ENCODE data around the gene SERGEF. TPM values are rescaled to one million over a fixed set of nuclear protein-coding genes. Genes with fewer than 3 reads are reported as not detected.

Gene SERGEF
- total RNA-seq, 2 donors from 2014 or later = 29.9 to 39.4 TPM

DNA sequence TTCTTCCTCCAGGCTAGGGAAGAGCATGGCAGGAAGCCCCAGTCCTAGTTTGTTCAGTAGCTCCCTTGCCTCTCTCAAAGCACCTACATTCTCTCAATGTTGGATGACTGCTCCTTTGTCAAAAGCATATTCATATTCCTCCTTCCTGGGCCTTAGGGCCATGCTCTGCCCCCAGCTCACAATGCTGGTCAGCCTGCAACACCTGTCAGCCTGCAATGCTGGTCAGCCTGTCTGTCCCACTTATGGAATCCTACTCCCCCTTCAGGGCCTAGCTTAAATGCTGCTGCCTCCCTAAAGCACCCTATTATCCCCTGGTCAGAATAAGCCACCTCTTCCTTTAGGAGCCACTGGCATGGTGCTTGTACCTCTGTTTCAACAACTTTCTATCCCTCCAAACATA is 45.2 kb downstream of the SERGEF start:
- DNase-seq (ENCODE audit: low spot score) = no peak
- Histone ChIP-seq H3K27me3 (replicated peaks; ENCODE audit: insufficient read depth) (no peaks in the 10 kb centered on the region), H3K9me3 (no peaks in the 10 kb centered on the region), H3K4me1 (replicated peaks) (no peaks in the 10 kb centered on the region), H3K36me3 (peaks cover 0 to 4% of the 10 kb centered on the region in 2 donors), H3K27ac (no peak overlapping the region), H3K4me3 (no peak overlapping the region)
- intact Hi-C loops (cut with DNase I) = no loop called here
- TF ChIP-seq, protein P1, sequence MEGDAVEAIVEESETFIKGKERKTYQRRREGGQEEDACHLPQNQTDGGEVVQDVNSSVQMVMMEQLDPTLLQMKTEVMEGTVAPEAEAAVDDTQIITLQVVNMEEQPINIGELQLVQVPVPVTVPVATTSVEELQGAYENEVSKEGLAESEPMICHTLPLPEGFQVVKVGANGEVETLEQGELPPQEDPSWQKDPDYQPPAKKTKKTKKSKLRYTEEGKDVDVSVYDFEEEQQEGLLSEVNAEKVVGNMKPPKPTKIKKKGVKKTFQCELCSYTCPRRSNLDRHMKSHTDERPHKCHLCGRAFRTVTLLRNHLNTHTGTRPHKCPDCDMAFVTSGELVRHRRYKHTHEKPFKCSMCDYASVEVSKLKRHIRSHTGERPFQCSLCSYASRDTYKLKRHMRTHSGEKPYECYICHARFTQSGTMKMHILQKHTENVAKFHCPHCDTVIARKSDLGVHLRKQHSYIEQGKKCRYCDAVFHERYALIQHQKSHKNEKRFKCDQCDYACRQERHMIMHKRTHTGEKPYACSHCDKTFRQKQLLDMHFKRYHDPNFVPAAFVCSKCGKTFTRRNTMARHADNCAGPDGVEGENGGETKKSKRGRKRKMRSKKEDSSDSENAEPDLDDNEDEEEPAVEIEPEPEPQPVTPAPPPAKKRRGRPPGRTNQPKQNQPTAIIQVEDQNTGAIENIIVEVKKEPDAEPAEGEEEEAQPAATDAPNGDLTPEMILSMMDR (IDR thresholded peaks at IDR 0.05) = no peak
- TF ChIP-seq POLR2A (IDR thresholded peaks at IDR 0.05) (no peak), POLR2AphosphoS5 (IDR thresholded peaks at IDR 0.05) (no peak)

DNA sequence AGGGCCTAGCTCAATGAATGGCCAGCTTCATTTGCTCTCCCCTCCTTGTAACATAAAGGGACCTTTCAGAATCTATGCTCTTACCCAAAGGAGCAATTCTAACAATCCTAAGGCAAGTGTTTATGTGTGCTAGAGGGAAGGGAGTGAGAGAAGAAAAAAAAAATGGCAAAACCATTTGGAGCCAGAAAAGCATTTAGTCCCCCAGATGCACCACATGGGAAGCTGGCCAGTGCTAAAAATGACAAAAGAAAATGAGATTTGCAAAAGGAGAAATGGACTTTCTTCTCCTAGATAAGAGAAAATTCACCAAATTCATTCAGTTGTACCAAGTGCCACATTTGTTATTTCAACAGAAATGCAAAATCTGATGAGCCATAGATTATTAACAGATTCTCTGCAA is 52.8 kb downstream of the SERGEF start:
- no peak overlapping the region for H3K27ac ChIP-seq
- H3K4me3 ChIP-seq = no peak overlapping the region
- H3K4me1 ChIP-seq (replicated peaks) = no peaks in the 10 kb centered on the region
- DNase-seq (ENCODE audit: low spot score) = no peak
- H3K9me3 ChIP-seq = no peaks in the 10 kb centered on the region
- H3K36me3 ChIP-seq = no peaks in the 10 kb centered on the region
- H3K27me3 ChIP-seq (replicated peaks; ENCODE audit: insufficient read depth) = no peaks in the 10 kb centered on the region
- intact Hi-C loops (cut with DNase I) = no loop called here
- no peak for TF ChIP-seq POLR2AphosphoS5 (IDR thresholded peaks at IDR 0.05)

DNA sequence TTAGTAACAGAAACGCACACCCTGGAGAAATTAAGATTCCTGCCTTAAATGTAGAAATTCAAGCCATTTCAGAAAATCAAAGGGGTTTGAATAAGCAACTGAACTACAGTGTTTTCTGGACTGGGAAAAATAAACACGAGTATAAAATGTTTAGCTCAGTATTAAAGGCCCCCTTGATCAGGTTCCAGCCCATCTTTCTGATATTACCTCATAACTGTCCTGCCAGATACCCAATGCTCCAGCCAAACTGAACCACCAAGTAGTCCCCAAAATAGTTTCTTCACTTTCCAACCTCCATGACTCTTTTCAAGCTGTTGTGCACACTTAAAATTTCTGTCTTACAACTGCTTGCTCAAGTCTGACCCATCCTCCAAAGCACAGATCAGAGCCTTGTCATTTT is 54.4 kb downstream of the SERGEF start:
- no peak overlapping the region for H3K4me3 ChIP-seq
- H3K27me3 ChIP-seq (replicated peaks; ENCODE audit: insufficient read depth) = no peaks in the 10 kb centered on the region
- DNase-seq (ENCODE audit: low spot score) = no peak
- intact Hi-C loops (cut with DNase I) = no loop called here
- TF ChIP-seq, protein P1 (IDR thresholded peaks at IDR 0.05) = no peak
- TF ChIP-seq POLR2AphosphoS5 (IDR thresholded peaks at IDR 0.05) (no peak), POLR2A (IDR thresholded peaks at IDR 0.05) (no peak)
- no peaks in the 10 kb centered on the region for H3K4me1 ChIP-seq (replicated peaks)
- H3K9me3 ChIP-seq = no peaks in the 10 kb centered on the region
- 62% methylated on average over 2 of the region's 2 CpGs for WGBS
- no peaks in the 10 kb centered on the region for H3K36me3 ChIP-seq
- H3K27ac ChIP-seq = no peak overlapping the region

DNA sequence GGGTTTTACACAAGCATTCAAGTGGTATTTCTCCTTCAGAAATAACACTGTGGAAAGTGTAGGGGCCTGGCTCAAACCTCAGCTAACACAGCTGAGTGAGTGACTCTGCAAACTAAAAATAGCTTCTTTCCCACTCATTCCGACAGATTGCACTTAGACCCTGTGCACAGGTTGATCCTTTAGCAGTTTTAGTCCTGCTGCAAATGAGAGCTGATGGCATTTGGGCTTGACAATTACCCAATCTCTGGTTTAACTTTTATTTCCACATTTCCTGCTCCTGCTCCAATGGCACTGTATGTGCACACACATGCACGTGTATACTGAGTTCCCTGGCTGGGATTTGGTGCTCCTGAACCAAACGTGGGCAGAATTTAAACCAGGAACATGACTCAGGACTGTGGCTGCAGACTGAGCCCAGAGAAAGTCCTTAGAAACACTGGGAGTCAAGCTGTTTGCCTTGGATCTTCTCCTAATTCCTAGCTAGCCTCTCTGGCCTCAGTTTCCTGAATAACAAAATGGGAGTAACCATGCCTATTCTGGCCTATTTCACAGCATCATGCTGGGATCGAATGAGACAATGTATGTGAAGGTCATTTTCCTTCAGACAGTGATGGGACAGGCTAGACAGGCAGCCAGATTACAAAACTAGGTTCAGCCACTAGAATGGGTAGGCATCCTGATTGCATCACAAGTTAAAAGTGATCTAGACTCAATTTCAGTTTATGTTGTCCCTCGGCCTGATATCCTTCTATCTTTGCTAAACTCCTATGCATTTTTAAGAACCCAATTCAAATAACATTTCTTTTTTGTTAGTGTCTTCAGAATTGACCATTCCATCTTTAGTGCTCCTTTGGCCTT is 58.2 kb downstream of the SERGEF start:
- Histone ChIP-seq H3K9me3 (no peaks in the 10 kb centered on the region), H3K36me3 (no peaks in the 10 kb centered on the region), H3K4me3 (no peak overlapping the region), H3K27me3 (replicated peaks; ENCODE audit: insufficient read depth) (no peaks in the 10 kb centered on the region), H3K27ac (no peak overlapping the region), H3K4me1 (replicated peaks) (no peaks in the 10 kb centered on the region)
- 88% methylated on average over 5 of the region's 5 CpGs for WGBS
- no peak for DNase-seq (ENCODE audit: low spot score)
- TF ChIP-seq POLR2A (IDR thresholded peaks at IDR 0.05) = no peak
- TF ChIP-seq, protein P1 (IDR thresholded peaks at IDR 0.05) = no peak
- no peak for TF ChIP-seq POLR2AphosphoS5 (IDR thresholded peaks at IDR 0.05)
- intact Hi-C loops (cut with DNase I) = no loop called here

DNA sequence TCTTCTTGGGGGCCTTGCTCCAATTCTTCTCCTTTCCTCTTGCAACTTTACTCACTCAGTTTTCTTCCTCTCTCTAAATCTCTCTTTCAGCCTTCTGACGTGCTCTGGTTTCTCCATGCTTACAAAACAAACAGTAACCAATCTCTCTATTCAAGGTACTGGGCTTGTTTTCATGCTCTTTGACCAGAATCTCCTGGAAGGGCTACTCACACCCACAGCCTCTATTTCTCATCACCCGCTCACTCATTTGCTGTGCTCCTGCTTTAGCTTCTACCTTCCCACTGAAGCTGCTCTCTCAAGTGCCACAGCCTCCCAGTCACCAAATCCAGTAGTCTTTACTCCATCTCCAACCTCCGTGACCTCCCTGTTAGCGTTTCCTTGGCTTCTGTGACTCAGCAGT is 60.4 kb downstream of the SERGEF start:
- DNase-seq (ENCODE audit: low spot score) = no peak
- intact Hi-C loops (cut with DNase I) = no loop called here
- H3K9me3 ChIP-seq = no peaks in the 10 kb centered on the region
- no peaks in the 10 kb centered on the region for H3K36me3 ChIP-seq
- no peak overlapping the region for H3K4me3 ChIP-seq
- TF ChIP-seq, protein P1 (IDR thresholded peaks at IDR 0.05) = no peak
- TF ChIP-seq POLR2AphosphoS5 (IDR thresholded peaks at IDR 0.05) = no peak
- TF ChIP-seq POLR2A (IDR thresholded peaks at IDR 0.05) = no peak
- 89% methylated on average over 4 of the region's 4 CpGs for WGBS
- H3K4me1 ChIP-seq (replicated peaks) = no peaks in the 10 kb centered on the region
- no peaks in the 10 kb centered on the region for H3K27me3 ChIP-seq (replicated peaks; ENCODE audit: insufficient read depth)
- no peak overlapping the region for H3K27ac ChIP-seq

Measured in prostate gland (tissue), 2 donors.